H1 (cell line): ENCODE data around the gene ACP4. TPM values are rescaled to one million over a fixed set of nuclear protein-coding genes. Genes with fewer than 3 reads are reported as not detected.

Experiments
- BCL11A ChIP-seq, 2 experiments: IDR thresholded peaks; one replicate each; pipeline ENCODE4 v1.6.1; 2011; ENCODE audit warnings: low read depth in 2 of 2, low read length in 2 of 2, mild to moderate bottlenecking in 2 of 2
- FOSL1 ChIP-seq: IDR thresholded peaks from 2 replicates; pipeline ENCODE4 v1.6.1; 2011; ENCODE audit warnings: mild to moderate bottlenecking, low read depth, low read length, moderate library complexity; ENCODE audit not compliant: insufficient read depth
- KDM4A ChIP-seq: IDR thresholded peaks from one replicate; pipeline ENCODE4 v1.7.1; 2012; ENCODE audit warnings: low read depth, mild to moderate bottlenecking, moderate library complexity, low read length, inconsistent platforms; ENCODE audit not compliant: severe bottlenecking
- NANOG ChIP-seq: IDR thresholded peaks from 2 replicates; pipeline ENCODE4 v1.6.1; 2011; ENCODE audit warnings: low read length, low read depth, mild to moderate bottlenecking, inconsistent platforms; ENCODE audit not compliant: insufficient read depth, poor library complexity, severe bottlenecking
- NRF1 ChIP-seq: IDR thresholded peaks from 2 replicates; pipeline ENCODE4 v1.6.1; 2011; ENCODE audit warnings: mild to moderate bottlenecking, low read depth, low read length, improper control_type of control experiment
- POLR2A ChIP-seq, 2 experiments: IDR thresholded peaks; 1 replicate in 1 of 2; 2 replicates in 1 of 2; pipeline ENCODE4 v1.6.1; 2011; ENCODE audit warnings: low read depth in 2 of 2, low read length in 2 of 2, mild to moderate bottlenecking in 2 of 2; ENCODE audit errors: control extremely low read depth in 1 of 2
- POLR2AphosphoS5 ChIP-seq: IDR thresholded peaks from 2 replicates; pipeline ENCODE4 v1.6.1; 2011; ENCODE audit warnings: low read depth, low read length
- ZNF274 ChIP-seq: IDR thresholded peaks from 2 replicates; pipeline ENCODE4 v1.7.0; 2012; ENCODE audit warnings: low read length, borderline replicate concordance; ENCODE audit errors: extremely low read depth
- polyA plus RNA-seq, 7 experiments: library from polyadenylated mRNA; depleted of rRNA in 3 of 7; stranded (reverse) in 5 of 7; unstranded in 2 of 7; fragments of >200 nt in 5 of 7; fragments of 200-250 nt in 2 of 7; gene quantifications; 1 replicate in 5 of 7; 2 replicates in 1 of 7; 4 replicates in 1 of 7; pipeline versions ENCODE4 v1.2.1 to v1.2.3, GENCODE V29; 2011 to 2013; ENCODE audit warnings: missing spikeins in 2 of 7, mixed read lengths in 2 of 7
- total RNA-seq: library from RNA; stranded (reverse); fragmentation: NEBNext Ultra II Directional; extraction: Animal tissue kit (Norgen Biotek cat#: 25700); gene quantifications from 2 replicates; pipeline ENCODE4 v1.2.1, GENCODE V29; 2021

Gene ACP4
- total and polyA plus RNA-seq, 2 of the 8 experiments (the other 6 are each of a cell fraction or from before 2014, with no cell fraction given): not detected

DNA sequence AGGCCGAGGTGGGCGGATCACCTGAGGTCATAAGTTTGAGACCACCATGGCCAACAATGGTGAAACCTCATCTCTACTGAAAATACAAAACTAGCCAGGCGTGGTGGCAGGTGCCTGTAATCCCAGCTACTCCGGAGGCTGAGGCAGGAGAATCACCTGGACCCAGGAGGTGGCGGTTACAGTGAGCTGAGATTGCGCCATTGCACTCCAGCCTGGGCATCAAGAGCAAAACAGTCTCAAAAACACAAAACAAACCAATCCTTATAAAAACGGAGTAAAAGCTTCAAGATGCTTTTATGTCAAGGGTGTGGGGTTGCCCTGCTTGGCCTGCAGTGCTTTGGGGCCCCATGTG is 7.2 kb downstream of the ACP4 start (continued):
- no peak for TF ChIP-seq BCL11A (IDR thresholded peaks at IDR 0.05; ENCODE audit: low read depth in 2 of 2, low read length in 2 of 2)
- no peak for TF ChIP-seq POLR2AphosphoS5
- no peak; a peak in 1 of 3 replicates for TF ChIP-seq POLR2A (IDR thresholded peaks at IDR 0.05; ENCODE audit: control extremely low read depth in 1 of 2, low read depth in 2 of 2, low read length in 2 of 2)
- TF ChIP-seq ZNF274: no peak
- no peak for TF ChIP-seq FOSL1
- TF ChIP-seq NANOG: no peak
- no peak for TF ChIP-seq NRF1
- TF ChIP-seq KDM4A: no peak
- TF ChIP-seq, all 59 proteins: peak for 0
